ENCODE results near the gene PLEKHM3.

Gene PLEKHM3

GRCh38 chr2:208062113-208062512, 36.8 kb upstream of the PLEKHM3 start:
- H3K4me1 ChIP-seq (ENCODE audit: control insufficient read depth, insufficient read depth, low read length): no peaks in the 10 kb centered on the region
- H3K9me3 ChIP-seq (ENCODE audit: control insufficient read depth, insufficient read depth, low read depth, low read length): no peaks in the 10 kb centered on the region
- POLR2A ChIA-PET: no interaction called here
- no peaks in the 10 kb centered on the region for H3K36me3 ChIP-seq (ENCODE audit: control insufficient read depth in 2 of 2, insufficient read depth in 1 of 2, low read length in 2 of 2)
- CTCF ChIA-PET: interaction anchor here (0.6 to 0.9 kb wide), 4 partner anchors 27 to 340 kb away, joined by 3 to 4 read pairs (median 4); no protein-coding TSS in a partner anchor
- TF ChIP-seq ZNF423 (tag by site-specific recombination; IDR thresholded peaks at IDR 0.05) (no peak), ZBTB10 (tag by site-specific recombination; IDR thresholded peaks at IDR 0.05) (no peak), ZNF488 (tag by site-specific recombination; IDR thresholded peaks at IDR 0.05) (no peak), ZNF529 (tag by site-specific recombination; IDR thresholded peaks at IDR 0.05; ENCODE audit: insufficient replicate concordance) (no peak), ZNF654 (tag by site-specific recombination; IDR thresholded peaks at IDR 0.05; ENCODE audit: low read depth) (peak; percentile 32), WT1 (tag by site-specific recombination; IDR thresholded peaks at IDR 0.05) (no peak), ZBTB21 (tag by site-specific recombination; IDR thresholded peaks at IDR 0.05) (no peak), ZNF645 (tag by site-specific recombination; IDR thresholded peaks at IDR 0.05) (no peak)
- H3K27ac ChIP-seq (ENCODE audit: extremely low read depth, low read depth, low read length): no peak overlapping the region
- no peak overlapping the region for H3K4me3 ChIP-seq (ENCODE audit: low read depth, low read length)

- no peaks in the 10 kb centered on the region for H3K9me3 ChIP-seq (ENCODE audit: control insufficient read depth, insufficient read depth, low read depth, low read length)
- ChIA-PET CTCF (interaction anchor here (0.9 to 2.5 kb wide), 2 partner anchors 16 to 364 kb away, joined by 5 to 8 read pairs; no protein-coding TSS in a partner anchor), POLR2A (no interaction called here)
- H3K36me3 ChIP-seq (ENCODE audit: control insufficient read depth in 2 of 2, insufficient read depth in 1 of 2, low read length in 2 of 2): no peaks in the 10 kb centered on the region
- no peak overlapping the region for H3K27ac ChIP-seq (ENCODE audit: extremely low read depth, low read depth, low read length)
- no peaks in the 10 kb centered on the region for H3K4me1 ChIP-seq (ENCODE audit: control insufficient read depth, insufficient read depth, low read length)
- no peak for TF ChIP-seq GLIS1 (tag by site-specific recombination; IDR thresholded peaks at IDR 0.05)
- TF ChIP-seq ZNF302 (tag by site-specific recombination; IDR thresholded peaks at IDR 0.05; ENCODE audit: low read depth): no peak
- TF ChIP-seq ZNF473 (tag by site-specific recombination; IDR thresholded peaks at IDR 0.05): no peak
- TF ChIP-seq ZNF670 (tag by site-specific recombination; IDR thresholded peaks at IDR 0.05; ENCODE audit: low read depth): no peak
- 0 out of 2 replicates have a peak, but pooled peaks have one; percentile 23 for TF ChIP-seq ATF2 (tag by site-specific recombination; IDR thresholded peaks at IDR 0.05; ENCODE audit: low read depth)
- no peak overlapping the region for H3K4me3 ChIP-seq (ENCODE audit: low read depth, low read length)
Observed at GRCh38 chr2:208057108-208057507, 31.8 kb upstream of the PLEKHM3 start.

- ChIA-PET CTCF (interaction anchor here (1.2 kb wide), 1 partner anchor 126 kb away, joined by 7 read pairs; no protein-coding TSS in a partner anchor), POLR2A (interaction anchor here (0.6 kb wide), 1 partner anchor 296 kb away, joined by 3 read pairs; no protein-coding TSS in a partner anchor)
- Histone ChIP-seq H3K9me3 (ENCODE audit: control insufficient read depth, insufficient read depth, low read depth, low read length) (no peaks in the 10 kb centered on the region), H3K36me3 (ENCODE audit: control insufficient read depth in 2 of 2, insufficient read depth in 1 of 2, low read length in 2 of 2) (no peaks in the 10 kb centered on the region), H3K4me3 (ENCODE audit: low read depth, low read length) (no peak overlapping the region), H3K27ac (ENCODE audit: extremely low read depth, low read depth, low read length) (no peak overlapping the region), H3K4me1 (ENCODE audit: control insufficient read depth, insufficient read depth, low read length) (no peaks in the 10 kb centered on the region)
- no peak for TF ChIP-seq OSR2 (tag by site-specific recombination; IDR thresholded peaks at IDR 0.05)
- TF ChIP-seq ZNF280D (tag by site-specific recombination; IDR thresholded peaks at IDR 0.05): no peak
- TF ChIP-seq ZNF324 (tag by site-specific recombination; IDR thresholded peaks at IDR 0.05): no peak
- TF ChIP-seq ZNF518A (tag by site-specific recombination; conservative IDR thresholded peaks at IDR 0.05; ENCODE audit: low read depth): no peak
Observed at GRCh38 chr2:208049441-208049840, 24.1 kb upstream of the PLEKHM3 start.
